ENCODE measurements around the gene ANP32E.
"Not testable (repeated sequence)": the region's sequence is repeated elsewhere in the genome, so short reads cannot be mapped to it uniquely, and the experiment has no call there.

The ANP32E gene

GRCh38 chr1:150235294-150235851, 539 bp downstream of the ANP32E start:
- TF ChIP-seq, protein P1, sequence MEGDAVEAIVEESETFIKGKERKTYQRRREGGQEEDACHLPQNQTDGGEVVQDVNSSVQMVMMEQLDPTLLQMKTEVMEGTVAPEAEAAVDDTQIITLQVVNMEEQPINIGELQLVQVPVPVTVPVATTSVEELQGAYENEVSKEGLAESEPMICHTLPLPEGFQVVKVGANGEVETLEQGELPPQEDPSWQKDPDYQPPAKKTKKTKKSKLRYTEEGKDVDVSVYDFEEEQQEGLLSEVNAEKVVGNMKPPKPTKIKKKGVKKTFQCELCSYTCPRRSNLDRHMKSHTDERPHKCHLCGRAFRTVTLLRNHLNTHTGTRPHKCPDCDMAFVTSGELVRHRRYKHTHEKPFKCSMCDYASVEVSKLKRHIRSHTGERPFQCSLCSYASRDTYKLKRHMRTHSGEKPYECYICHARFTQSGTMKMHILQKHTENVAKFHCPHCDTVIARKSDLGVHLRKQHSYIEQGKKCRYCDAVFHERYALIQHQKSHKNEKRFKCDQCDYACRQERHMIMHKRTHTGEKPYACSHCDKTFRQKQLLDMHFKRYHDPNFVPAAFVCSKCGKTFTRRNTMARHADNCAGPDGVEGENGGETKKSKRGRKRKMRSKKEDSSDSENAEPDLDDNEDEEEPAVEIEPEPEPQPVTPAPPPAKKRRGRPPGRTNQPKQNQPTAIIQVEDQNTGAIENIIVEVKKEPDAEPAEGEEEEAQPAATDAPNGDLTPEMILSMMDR (IDR thresholded peaks at IDR 0.05; ENCODE audit: borderline replicate concordance, insufficient read depth, low read depth, low read length), result no peak
- peak overlapping the region; percentile 93 for H3K4me3 ChIP-seq (ENCODE audit: low read depth, low read length)

DNA sequence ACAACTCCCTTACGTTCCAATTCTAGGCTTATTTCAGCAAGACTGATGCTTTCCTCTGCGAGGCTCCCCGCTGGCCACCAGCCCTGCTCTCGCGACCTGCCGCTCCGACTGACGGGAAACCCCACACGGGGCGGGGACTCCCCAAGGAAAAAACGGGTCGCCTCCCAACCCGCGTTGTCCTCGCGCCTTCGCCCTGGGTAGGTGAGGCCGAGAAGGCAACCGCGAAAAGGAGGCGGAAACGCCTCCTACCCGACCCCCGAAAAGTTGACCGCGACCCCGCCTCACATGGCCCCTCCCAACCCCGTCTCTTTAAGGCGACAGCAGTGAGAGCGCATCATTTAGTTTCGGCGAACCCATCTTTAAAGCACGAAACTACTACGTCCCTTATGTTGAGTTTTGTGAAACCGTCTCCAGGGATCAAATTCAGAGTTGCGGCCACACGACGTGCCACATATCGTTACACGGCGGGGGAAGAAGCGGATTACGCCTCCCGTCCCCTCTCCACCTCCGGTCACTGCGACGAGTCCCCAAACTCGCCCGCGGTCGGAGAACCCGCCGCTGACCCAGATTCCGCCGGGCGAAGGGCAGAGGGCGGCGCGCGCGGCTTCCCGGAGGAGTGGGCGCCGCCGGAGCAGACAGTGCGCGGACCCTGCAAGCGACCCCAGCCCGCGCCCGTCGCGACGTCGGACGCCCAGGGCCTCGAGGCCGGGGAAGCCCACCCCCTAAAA, 1.2 kb downstream of the ANP32E start:
- TF ChIP-seq, protein P1 (IDR thresholded peaks at IDR 0.05; ENCODE audit: borderline replicate concordance, insufficient read depth, low read depth, low read length), result no peak

GRCh38 chr1:150234309-150234565, 1.7 kb downstream of the ANP32E start:
- TF ChIP-seq, protein P1 (IDR thresholded peaks at IDR 0.05; ENCODE audit: borderline replicate concordance, insufficient read depth, low read depth, low read length), result no peak
- H3K4me3 ChIP-seq (ENCODE audit: low read depth, low read length), result peak overlapping the region; percentile 93

More for the DNA sequence above, 1.2 kb downstream of the ANP32E start:
- peak overlapping the region; percentile 93 for H3K4me3 ChIP-seq (ENCODE audit: low read depth, low read length)

DNA sequence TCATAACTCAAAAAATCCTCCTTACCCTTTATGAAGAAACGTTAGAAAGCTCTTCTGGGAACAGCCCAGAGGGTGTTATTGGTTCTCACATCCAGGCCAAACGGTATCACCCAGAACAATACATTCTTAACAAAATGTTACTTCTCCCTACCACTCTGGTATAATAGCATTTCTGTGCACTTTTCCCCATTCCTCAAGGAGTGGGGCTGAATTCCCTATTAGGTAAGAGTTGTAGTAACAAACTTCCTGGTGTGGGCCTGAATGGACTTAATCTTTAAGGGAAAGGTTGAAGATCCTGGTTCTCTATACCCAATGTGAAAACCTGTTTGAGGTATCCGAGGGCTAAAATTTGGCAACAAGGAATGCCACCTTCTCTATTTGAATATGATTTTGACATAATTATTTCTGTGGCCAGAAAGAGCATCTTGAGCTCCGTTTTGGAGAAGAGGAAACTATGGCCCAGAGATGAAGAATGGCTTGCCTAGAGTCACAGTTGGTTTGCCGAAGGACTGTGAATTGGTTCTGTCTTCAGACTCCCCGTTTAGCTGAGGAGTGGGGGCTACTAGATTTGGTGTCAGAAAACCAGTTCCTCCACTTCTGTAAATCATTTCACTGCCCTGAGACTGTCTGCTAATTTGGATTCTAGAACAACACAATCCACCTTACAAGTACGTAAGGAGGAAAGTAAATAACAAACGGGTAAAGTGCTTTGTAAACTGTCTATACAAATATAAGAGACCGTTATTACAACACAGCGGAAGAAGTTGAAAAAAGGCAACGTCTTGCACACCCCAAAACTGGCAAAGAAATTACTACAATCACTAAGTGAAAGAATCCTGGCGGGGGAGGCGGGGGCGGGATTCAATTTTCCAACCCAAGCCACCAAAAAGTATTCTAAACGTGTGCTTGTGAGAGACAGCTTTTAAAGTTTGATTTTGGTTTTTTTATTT, 2.3 kb downstream of the ANP32E start:
- TF ChIP-seq, protein P1 (IDR thresholded peaks at IDR 0.05; ENCODE audit: borderline replicate concordance, insufficient read depth, low read depth, low read length), result no peak

DNA sequence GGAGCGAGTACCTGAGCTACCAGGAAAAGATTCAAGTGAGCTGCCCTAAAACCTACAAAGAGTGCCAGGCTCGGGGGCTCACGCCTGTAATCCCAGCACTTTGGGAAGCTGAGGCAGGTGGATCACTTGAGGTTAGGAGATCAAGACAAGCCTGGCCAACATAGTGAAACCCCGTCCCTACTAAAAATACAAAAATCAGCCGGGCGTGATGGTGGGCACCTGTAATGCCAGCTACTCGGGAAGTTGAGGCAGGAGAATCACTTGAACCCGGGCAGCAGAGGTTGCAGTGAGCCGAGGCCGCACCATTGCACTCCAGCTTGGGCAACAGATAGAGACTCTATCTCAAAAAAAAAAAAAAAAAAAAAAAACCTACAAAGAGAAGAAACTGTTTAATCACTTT, 3.0 kb downstream of the ANP32E start:
- peak overlapping the region; percentile 93 for H3K4me3 ChIP-seq (ENCODE audit: low read depth, low read length)

More for the DNA sequence above, 2.3 kb downstream of the ANP32E start:
- peak overlapping the region; percentile 93 for H3K4me3 ChIP-seq (ENCODE audit: low read depth, low read length)

DNA sequence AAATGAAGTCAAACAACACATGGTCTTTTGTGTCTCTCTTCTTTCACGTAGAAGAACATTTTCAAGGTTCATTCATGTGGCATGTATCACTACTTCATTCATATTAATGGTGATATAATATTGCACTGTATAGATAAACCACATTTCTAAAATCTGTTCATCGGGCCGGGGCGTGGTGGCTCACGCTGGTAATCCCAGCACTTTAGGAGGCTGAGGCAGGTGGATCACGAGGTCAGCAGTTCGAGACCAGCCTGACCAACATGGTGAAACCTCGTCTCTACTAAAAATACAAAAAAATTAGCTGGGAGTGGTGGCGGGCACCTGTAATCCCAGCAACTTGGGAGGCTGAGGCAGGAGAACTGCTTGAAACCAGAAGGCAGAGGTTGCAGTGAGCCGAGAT, 7.7 kb downstream of the ANP32E start:
- not testable (repeated sequence) for H3K4me3 ChIP-seq (ENCODE audit: low read depth, low read length)

GRCh38 chr1:150227228-150227627, 8.7 kb downstream of the ANP32E start:
- TF ChIP-seq, protein P1 (IDR thresholded peaks at IDR 0.05; ENCODE audit: borderline replicate concordance, insufficient read depth, low read depth, low read length), result no peak
- H3K4me3 ChIP-seq (ENCODE audit: low read depth, low read length), result no peak overlapping the region

GRCh38 chr1:150226486-150226885, 9.4 kb downstream of the ANP32E start:
- H3K4me3 ChIP-seq (ENCODE audit: low read depth, low read length), result no peak overlapping the region
- TF ChIP-seq, protein P1 (IDR thresholded peaks at IDR 0.05; ENCODE audit: borderline replicate concordance, insufficient read depth, low read depth, low read length), result no peak

Measured in GM12875 (cell line).